Esophagus squamous epithelium (tissue), 4 donors: Measurements from ENCODE around the gene BICC1.

ENCODE experiments used
- POLR2A ChIP-seq, 4 donors: fragments of 450-650 bp; IDR thresholded peaks; one replicate each; pipeline ENCODE4 v1.6.1; 2017; ENCODE audit warnings: antibody characterized with exemption in 4 of 4, mild to moderate bottlenecking in 4 of 4, moderate library complexity in 3 of 4
- TF ChIP-seq, protein P1 (sequence below), 6 experiments: fragments of 450-650 bp in 4 of 6; fragments of 200-600 bp in 2 of 6; sonication (generic) in 2 of 6; IDR thresholded peaks; one replicate each; pipeline ENCODE4 v1.5.1; 2016 to 2019; ENCODE audit warnings: antibody characterized with exemption in 6 of 6, mild to moderate bottlenecking in 4 of 6, moderate library complexity in 4 of 6

DNA sequence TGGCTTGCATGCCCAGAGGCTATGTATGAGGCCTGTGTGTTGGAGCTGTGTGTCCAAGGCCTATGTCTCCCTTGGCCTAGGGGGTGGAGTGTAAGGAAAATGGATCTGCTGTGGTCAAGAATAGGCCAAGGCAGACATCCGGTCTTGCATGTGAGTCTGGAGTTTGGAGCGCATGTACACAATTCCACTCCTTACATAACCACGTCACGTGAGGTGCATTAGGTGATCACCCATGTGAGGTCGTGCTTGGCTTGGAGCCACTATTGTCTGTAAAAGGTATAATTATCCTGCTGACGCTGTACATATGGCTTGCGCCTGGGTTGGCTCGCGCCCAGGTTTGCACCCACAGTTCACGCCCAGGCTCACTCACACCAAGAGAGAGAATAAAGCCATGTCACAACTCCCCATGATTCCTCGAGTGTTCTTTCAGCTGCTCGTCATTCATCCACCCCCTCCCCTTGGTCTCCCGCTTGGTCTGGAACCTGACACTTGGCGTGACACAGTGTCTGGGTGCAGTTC lies 105.5 kb downstream of the BICC1 start:
- TF ChIP-seq, protein P1, sequence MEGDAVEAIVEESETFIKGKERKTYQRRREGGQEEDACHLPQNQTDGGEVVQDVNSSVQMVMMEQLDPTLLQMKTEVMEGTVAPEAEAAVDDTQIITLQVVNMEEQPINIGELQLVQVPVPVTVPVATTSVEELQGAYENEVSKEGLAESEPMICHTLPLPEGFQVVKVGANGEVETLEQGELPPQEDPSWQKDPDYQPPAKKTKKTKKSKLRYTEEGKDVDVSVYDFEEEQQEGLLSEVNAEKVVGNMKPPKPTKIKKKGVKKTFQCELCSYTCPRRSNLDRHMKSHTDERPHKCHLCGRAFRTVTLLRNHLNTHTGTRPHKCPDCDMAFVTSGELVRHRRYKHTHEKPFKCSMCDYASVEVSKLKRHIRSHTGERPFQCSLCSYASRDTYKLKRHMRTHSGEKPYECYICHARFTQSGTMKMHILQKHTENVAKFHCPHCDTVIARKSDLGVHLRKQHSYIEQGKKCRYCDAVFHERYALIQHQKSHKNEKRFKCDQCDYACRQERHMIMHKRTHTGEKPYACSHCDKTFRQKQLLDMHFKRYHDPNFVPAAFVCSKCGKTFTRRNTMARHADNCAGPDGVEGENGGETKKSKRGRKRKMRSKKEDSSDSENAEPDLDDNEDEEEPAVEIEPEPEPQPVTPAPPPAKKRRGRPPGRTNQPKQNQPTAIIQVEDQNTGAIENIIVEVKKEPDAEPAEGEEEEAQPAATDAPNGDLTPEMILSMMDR (IDR thresholded peaks at IDR 0.05) = no peak
- TF ChIP-seq POLR2A (IDR thresholded peaks at IDR 0.05) = no peak
